Head of caudate nucleus (tissue), 42 donors: Measurements from ENCODE around the gene TBC1D2.

ENCODE experiments used
- DNase-seq, 42 donors: peaks; one replicate each; pipeline versions ENCODE4 v3.0.0 to v3.0.0-alpha.2; 2020 to 2021; ENCODE audit warnings: mixed read lengths in 7 of 42
- intact Hi-C: fragments of 100-400 bp; cut with DNase I; formaldehyde crosslinking; loops from one replicate; pipeline ENCODE4 v1.15.0; 2022

TBC1D2 gene

GRCh38 chr9:98249771-98250170 is 5.7 kb downstream of the TBC1D2 start:
- DNase-seq = no peak
- intact Hi-C loops = no loop called here

GRCh38 chr9:98248737-98249474 is 6.5 kb downstream of the TBC1D2 start:
- DNase-seq = peak in 9 of 42 donors; percentile 5 to 43 (median 30)
- intact Hi-C loops = no loop called here

GRCh38 chr9:98247831-98248657 is 7.4 kb downstream of the TBC1D2 start:
- DNase-seq = peak in 1 of 42 donors; percentile 22
- intact Hi-C loops = no loop called here

GRCh38 chr9:98242426-98242825 is 13.0 kb downstream of the TBC1D2 start:
- intact Hi-C loops = no loop called here

GRCh38 chr9:98241357-98242300 is 13.8 kb downstream of the TBC1D2 start:
- no peak for DNase-seq
- intact Hi-C loops = no loop called here

More at GRCh38 chr9:98242426-98242825, 13.0 kb downstream of the TBC1D2 start:
- DNase-seq = no peak

- intact Hi-C loops = no loop called here
- peak in 1 of 42 donors; percentile 12 for DNase-seq
Measured at GRCh38 chr9:98240475-98240874, 15.0 kb downstream of the TBC1D2 start.

- no peak for DNase-seq
- intact Hi-C loops = no loop called here
Measured at GRCh38 chr9:98236901-98237487, 18.5 kb downstream of the TBC1D2 start.

- DNase-seq = no peak
- intact Hi-C loops = no loop called here
Measured at GRCh38 chr9:98235126-98235525, 20.3 kb downstream of the TBC1D2 start.

- DNase-seq = no peak
- intact Hi-C loops = no loop called here
Measured at GRCh38 chr9:98234245-98234825, 21.1 kb downstream of the TBC1D2 start.

GRCh38 chr9:98232926-98233325 is 22.5 kb downstream of the TBC1D2 start:
- intact Hi-C loops = no loop called here
- DNase-seq = no peak

GRCh38 chr9:98231770-98232478 is 23.5 kb downstream of the TBC1D2 start:
- DNase-seq = peak in 4 of 42 donors; percentile 12 to 49 (median 25)
- intact Hi-C loops = no loop called here

GRCh38 chr9:98230789-98231188 is 24.7 kb downstream of the TBC1D2 start:
- intact Hi-C loops = no loop called here
- DNase-seq = no peak

GRCh38 chr9:98230304-98230703 is 25.1 kb downstream of the TBC1D2 start:
- intact Hi-C loops = no loop called here

GRCh38 chr9:98229620-98230019 is 25.8 kb downstream of the TBC1D2 start:
- intact Hi-C loops = no loop called here
- no peak for DNase-seq

More at GRCh38 chr9:98230304-98230703, 25.1 kb downstream of the TBC1D2 start:
- no peak for DNase-seq

- intact Hi-C loops = no loop called here
- no peak for DNase-seq
Measured at GRCh38 chr9:98229090-98229395, 26.4 kb downstream of the TBC1D2 start.

- no peak for DNase-seq
- intact Hi-C loops = no loop called here
Measured at GRCh38 chr9:98228392-98229089, 26.9 kb downstream of the TBC1D2 start.

- intact Hi-C loops = no loop called here
- no peak for DNase-seq
Measured at GRCh38 chr9:98227883-98228282, 27.6 kb downstream of the TBC1D2 start.
